Transverse colon (tissue), 4 donors: Measurements from ENCODE around the gene MEGF11. TPM values are rescaled to one million over a fixed set of nuclear protein-coding genes. Genes with fewer than 3 reads are reported as not detected.

Experiments
- DNase-seq: peaks from one replicate; pipeline ENCODE4 v3.0.0-alpha.2; 2019
- H3K27ac ChIP-seq, 4 donors: fragments of 200-600 bp; sonication (generic); 2 replicates each; pipeline ENCODE4 v1.5.1; 2016 to 2018; ENCODE audit warnings: inconsistent platforms in 4 of 4
- H3K27me3 ChIP-seq: fragments of 200-600 bp; sonication (generic); 2 replicates; pipeline ENCODE4 v1.5.1; 2017; ENCODE audit warnings: inconsistent platforms
- H3K36me3 ChIP-seq, 4 donors: fragments of 200-600 bp; sonication (generic); 2 replicates each; pipeline ENCODE4 v1.5.1; 2017 to 2019; ENCODE audit warnings: inconsistent platforms in 4 of 4
- H3K4me1 ChIP-seq, 4 donors: fragments of 200-600 bp; sonication (generic); 2 replicates each; pipeline ENCODE4 v1.5.1; 2017 to 2020; ENCODE audit warnings: inconsistent platforms in 4 of 4
- H3K4me3 ChIP-seq, 4 donors: fragments of 200-600 bp; sonication (generic); 1 replicate in 1 of 4; 2 replicates in 3 of 4; pipeline versions ENCODE4 v1.5.1 to v1.6.1; 2017 to 2019; ENCODE audit warnings: inconsistent platforms in 4 of 4
- H3K9me3 ChIP-seq, 2 donors: fragments of 200-600 bp; sonication (generic); 2 replicates each; pipeline ENCODE4 v1.5.1; 2017 to 2019; ENCODE audit warnings: inconsistent platforms in 2 of 2
- CTCF ChIP-seq, 5 experiments: fragments of 200-600 bp in 3 of 5; fragments of 450-650 bp in 2 of 5; sonication (generic) in 3 of 5; IDR thresholded peaks; 1 replicate in 2 of 5; 2 replicates in 3 of 5; pipeline ENCODE4 v1.5.1; 2016 to 2017; ENCODE audit warnings: antibody characterized with exemption in 5 of 5, inconsistent platforms in 3 of 5, mild to moderate bottlenecking in 2 of 5, moderate library complexity in 1 of 5
- EP300 ChIP-seq: sonication (generic); formaldehyde crosslinking; IDR thresholded peaks from one replicate; pipeline ENCODE4 v1.6.1; 2017; ENCODE audit warnings: antibody characterized with exemption, low read depth
- POLR2A ChIP-seq: fragments of 450-650 bp; IDR thresholded peaks from one replicate; pipeline ENCODE4 v1.6.1; 2016; ENCODE audit warnings: antibody characterized with exemption, mild to moderate bottlenecking, moderate library complexity
- POLR2AphosphoS5 ChIP-seq, 3 donors: sonication (generic); formaldehyde crosslinking; IDR thresholded peaks; one replicate each; pipeline ENCODE4 v1.6.1; 2016; ENCODE audit warnings: antibody characterized with exemption in 3 of 3
- WGBS, 2 donors: methylation state at CpG; one replicate each; pipeline ENCODE4 v1.1.5; 2018; ENCODE audit warnings: low coverage in 1 of 2; 5-methylcytosine and 5-hydroxymethylcytosine counted together
- in situ Hi-C, 4 donors: fragments of 200-750 bp; cut with MboI; loops; one replicate each; pipeline versions ENCODE4 v1.15.0 to v1.15.1; 2017; ENCODE audit warnings: low sequenced_read_pairs in 3 of 4, low pct_ligation_motif_present in 1 of 4, low pct_unique_long_range_greater_than_20kb in 1 of 4
- intact Hi-C: fragments of 100-400 bp; cut with DNase I; formaldehyde crosslinking; loops from one replicate; pipeline ENCODE4 v1.15.1; 2023; ENCODE audit warnings: low total_unique reads
- total RNA-seq, 4 donors: library from RNA; depleted of rRNA; stranded (reverse); fragments of >200 nt; gene quantifications; one replicate each; pipeline ENCODE4 v1.1.0, GENCODE V29; 2016

The MEGF11 gene
- total RNA-seq, 4 donors from 2014 or later, result 0.16 TPM; not detected in 3

- intact Hi-C loops (no loop called here), in situ Hi-C loops (no loop called here)
- TF ChIP-seq EP300 (no peak), CTCF (IDR thresholded peaks at IDR 0.05) (no peak), POLR2AphosphoS5 (IDR thresholded peaks at IDR 0.05) (no peak), POLR2A (peak; percentile 8)
- H3K4me3 ChIP-seq, result peak overlapping the region; percentile 67 to 84 (median 74)
- no peaks in the 10 kb centered on the region for H3K36me3 ChIP-seq
- no peaks in the 10 kb centered on the region for H3K9me3 ChIP-seq
- H3K27ac ChIP-seq, result peak overlapping the region; percentile 93 to 97 (median 96)
- peaks cover 16 to 32% (median 24%) of the 10 kb centered on the region in 4 donors for H3K4me1 ChIP-seq
- peak; percentile 42 for DNase-seq
- WGBS, 2 donors, result 1 to 3% methylated on average over 7 to 15 of the region's 16 CpGs
- H3K27me3 ChIP-seq, result no peaks in the 10 kb centered on the region
Observed at GRCh38 chr15:66294157-66294931, 40.8 kb upstream of the MEGF11 start.

- H3K4me3 ChIP-seq, result peak within 1 kb of the TSS; percentile 67 to 84 (median 74)
- TF ChIP-seq EP300 (no peak), CTCF (IDR thresholded peaks at IDR 0.05) (no peak), POLR2A (peak; percentile 25), POLR2AphosphoS5 (IDR thresholded peaks at IDR 0.05) (peak in 2 of 3 donors; percentile 52 to 62)
- H3K36me3 ChIP-seq, result no peaks in the 10 kb centered on the region
- no peaks in the 10 kb centered on the region for H3K9me3 ChIP-seq
- intact Hi-C loops (no loop called here), in situ Hi-C loops (no loop called here)
- H3K4me1 ChIP-seq, result peaks cover 16 to 32% (median 24%) of the 10 kb centered on the region in 4 donors
- H3K27me3 ChIP-seq, result no peaks in the 10 kb centered on the region
- 1% methylated on average over 27 of the region's 92 CpGs; no CpG with 5 or more reads in 1 of the 2 donors for WGBS, 2 donors
- peak within 1 kb of the TSS; percentile 93 to 97 (median 96) for H3K27ac ChIP-seq
- DNase-seq, result peak; percentile 75
Observed at GRCh38 chr15:66293419-66294156, 40.0 kb upstream of the MEGF11 start, which contains the start of gene DIS3L. Gene DIS3L (plus strand): TSS chr15:66293568. CDS start chr15:66293597, 29 bp downstream.

GRCh38 chr15:66292571-66293418 is 39.2 kb upstream of the MEGF11 start:
- Histone ChIP-seq H3K27me3 (no peaks in the 10 kb centered on the region), H3K4me1 (peaks cover 16 to 32% (median 24%) of the 10 kb centered on the region in 4 donors), H3K27ac (peak overlapping the region; percentile 93 to 97 (median 96)), H3K9me3 (no peaks in the 10 kb centered on the region), H3K4me3 (peak overlapping the region; percentile 67 to 84 (median 74)), H3K36me3 (no peaks in the 10 kb centered on the region)
- in situ Hi-C loops, result no loop called here
- no peak for DNase-seq
- intact Hi-C loops, result no loop called here
- WGBS, 2 donors, result 8 to 14% methylated on average over 16 to 22 of the region's 22 CpGs
- TF ChIP-seq POLR2A (peak; percentile 30), EP300 (no peak)

- in situ Hi-C loops, result no loop called here
Observed at GRCh38 chr15:66291816-66292570, 38.4 kb upstream of the MEGF11 start.

More at GRCh38 chr15:66291816-66292570, 38.4 kb upstream of the MEGF11 start:
- intact Hi-C loops, result no loop called here
- WGBS, 2 donors, result 58 to 75% methylated on average over 3 to 6 of the region's 6 CpGs
- TF ChIP-seq EP300 (no peak), POLR2AphosphoS5 (IDR thresholded peaks at IDR 0.05) (no peak), CTCF (IDR thresholded peaks at IDR 0.05) (no peak), POLR2A (no peak)
- Histone ChIP-seq H3K27ac (peak overlapping the region; percentile 93 to 97 (median 96)), H3K4me1 (peaks cover 16 to 32% (median 24%) of the 10 kb centered on the region in 4 donors), H3K4me3 (peak overlapping the region in 1 of 4 donors; percentile 84), H3K9me3 (no peaks in the 10 kb centered on the region), H3K27me3 (no peaks in the 10 kb centered on the region), H3K36me3 (no peaks in the 10 kb centered on the region)
- DNase-seq, result no peak
